Upper lobe of left lung (tissue), 6 donors: ENCODE data around the gene RYR1. TPM values are rescaled to one million over a fixed set of nuclear protein-coding genes. Genes with fewer than 3 reads are reported as not detected.
A peak's percentile ranks its signal among the peaks of the same experiment; 100 is the strongest.

Experiments used
- ATAC-seq, 2 donors: fragments of 200-7000 bp; cut with Tn5 transposase; one replicate each; pipeline ENCODE4 v1.9.1; 2022; ENCODE audit warnings: mild to moderate bottlenecking in 2 of 2, moderate library complexity in 2 of 2; ENCODE audit not compliant: low FRiP score in 2 of 2
- DNase-seq, 2 donors: peaks; one replicate each; pipeline ENCODE4 v3.0.0-alpha.2; 2019 to 2020
- H3K27ac ChIP-seq, 4 donors: fragments of 200-600 bp; sonication (generic); one replicate each; pipeline ENCODE4 v1.5.1; 2016 to 2019
- H3K27me3 ChIP-seq, 4 donors: fragments of 200-600 bp; sonication (generic); one replicate each; pipeline ENCODE4 v1.5.1; 2017 to 2019
- H3K36me3 ChIP-seq, 4 donors: fragments of 200-600 bp; sonication (generic); one replicate each; pipeline ENCODE4 v1.5.1; 2016 to 2019
- H3K4me1 ChIP-seq, 4 donors: fragments of 200-600 bp; sonication (generic); one replicate each; pipeline ENCODE4 v1.5.1; 2018 to 2019
- H3K4me3 ChIP-seq, 4 donors: fragments of 200-600 bp; sonication (generic); one replicate each; pipeline ENCODE4 v1.5.1; 2017 to 2019; ENCODE audit warnings: mild to moderate bottlenecking in 2 of 4, moderate library complexity in 1 of 4
- H3K9me3 ChIP-seq, 4 donors: fragments of 200-600 bp; sonication (generic); one replicate each; pipeline ENCODE4 v1.5.1; 2018 to 2019
- EP300 ChIP-seq, 4 donors: sonication (generic); formaldehyde crosslinking; IDR thresholded peaks; one replicate each; pipeline ENCODE4 v1.5.1; 2017; ENCODE audit warnings: antibody characterized with exemption in 4 of 4, control low read depth in 2 of 4
- POLR2A ChIP-seq, 4 donors: fragments of 450-650 bp; IDR thresholded peaks; one replicate each; pipeline ENCODE4 v1.5.1; 2016 to 2017; ENCODE audit warnings: antibody characterized with exemption in 4 of 4, mild to moderate bottlenecking in 2 of 4
- POLR2AphosphoS5 ChIP-seq, 2 donors: sonication (generic); formaldehyde crosslinking; IDR thresholded peaks; one replicate each; pipeline ENCODE4 v1.5.1; 2017; ENCODE audit warnings: antibody characterized with exemption in 2 of 2
- WGBS, 2 donors: methylation state at CpG; one replicate each; pipeline ENCODE4 v1.1.5; 2017 to 2018; 5-methylcytosine and 5-hydroxymethylcytosine counted together
- total RNA-seq, 6 donors: library from RNA; depleted of rRNA in 4 of 6; stranded (reverse); fragments of >200 nt in 4 of 6; gene quantifications; one replicate each; pipeline versions ENCODE4 v1.1.0 to v1.2.1, GENCODE V29; 2016 to 2021
- TF ChIP-seq, protein P1 (sequence below), 6 experiments: fragments of 450-650 bp in 4 of 6; fragments of 200-600 bp in 2 of 6; sonication (generic) in 2 of 6; IDR thresholded peaks; one replicate each; pipeline ENCODE4 v1.5.1; 2016 to 2019; ENCODE audit warnings: antibody characterized with exemption in 6 of 6
- donor health status: DM: no; HTN: no; CAD: no; lungs with moderate emphysema.
- donor health status: DM: no; HTN: yes; CAD: no; lungs with severe emphysema.

Gene RYR1
- total RNA-seq, 6 donors from 2014 or later: 1.1 to 22.0 (median 5.5) TPM

DNA sequence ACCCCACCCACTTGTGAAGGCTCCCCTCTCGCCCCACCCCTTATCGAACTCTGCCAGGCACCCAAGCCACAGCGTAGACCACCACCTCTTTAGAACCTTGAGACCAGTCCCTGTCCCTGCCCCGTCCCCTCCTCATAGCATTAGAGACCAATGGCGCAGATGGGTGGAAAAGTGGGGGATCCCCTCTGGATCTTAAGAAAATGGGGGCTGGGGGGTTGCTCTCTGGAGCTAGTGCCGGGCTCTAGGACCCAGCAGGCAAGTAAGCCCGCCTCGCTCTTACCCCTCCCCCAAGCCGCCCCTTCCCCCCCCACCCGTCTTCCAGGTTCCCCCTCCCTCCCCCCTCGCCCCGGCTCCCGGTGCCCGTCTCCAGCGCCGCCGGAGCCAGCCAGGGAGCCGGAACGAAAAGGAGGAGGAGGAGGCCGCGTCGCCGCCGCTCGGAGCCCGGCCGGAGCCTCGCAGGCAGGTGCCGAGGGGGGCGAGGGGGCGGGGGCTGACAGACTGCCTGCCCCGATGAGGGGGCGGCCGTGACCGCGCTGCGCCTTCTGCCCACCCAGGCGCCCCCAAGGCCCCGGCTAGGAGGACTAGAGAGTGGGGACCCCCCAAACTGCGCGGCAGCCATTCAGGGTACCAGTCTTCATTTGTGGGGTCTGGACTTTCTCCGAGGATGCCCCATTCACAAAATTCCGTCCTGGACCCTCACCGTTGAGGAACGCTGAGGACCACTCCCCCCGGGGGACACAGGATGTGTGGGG is 45.0 kb upstream of the RYR1 start, which contains the start of gene SPRED3:
Gene SPRED3 (plus strand): TSS at position 349 of the 752 bp plus-strand sequence. CDS start 1,606 bp downstream, outside the sequence.
- Histone ChIP-seq H3K9me3 (no peaks in the 10 kb centered on the region), H3K4me3 (peak within 1 kb of the TSS; percentile 53 to 65 (median 58)), H3K36me3 (peaks cover 2 to 20% (median 12%) of the 10 kb centered on the region in 4 donors), H3K27me3 (peaks cover 0 to 18% (median 3%) of the 10 kb centered on the region in 4 donors), H3K27ac (peak within 1 kb of the TSS; percentile 51 to 82 (median 68)), H3K4me1 (peaks cover 33 to 44% (median 38%) of the 10 kb centered on the region in 4 donors)
- peak; percentile 40 to 88 for DNase-seq
- no peak for TF ChIP-seq POLR2A (IDR thresholded peaks at IDR 0.05)
- no peak for ATAC-seq
- 0 to 4% methylated on average over 9 to 32 of the region's 46 CpGs for WGBS, 2 donors

GRCh38 chr19:38389101-38389925 is 44.2 kb upstream of the RYR1 start:
- DNase-seq: no peak
- Histone ChIP-seq H3K27ac (peak overlapping the region in 2 of 4 donors; percentile 52 to 82), H3K4me1 (peaks cover 33 to 45% (median 38%) of the 10 kb centered on the region in 4 donors), H3K27me3 (peaks cover 0 to 20% (median 3%) of the 10 kb centered on the region in 4 donors), H3K4me3 (peak overlapping the region in 3 of 4 donors; percentile 54 to 65 (median 62)), H3K36me3 (peaks cover 0 to 12% (median 4%) of the 10 kb centered on the region in 4 donors), H3K9me3 (no peaks in the 10 kb centered on the region)
- no peak for ATAC-seq
- TF ChIP-seq EP300 (IDR thresholded peaks at IDR 0.05) (no peak), POLR2A (IDR thresholded peaks at IDR 0.05) (no peak), POLR2AphosphoS5 (IDR thresholded peaks at IDR 0.05) (no peak)
- TF ChIP-seq, protein P1, sequence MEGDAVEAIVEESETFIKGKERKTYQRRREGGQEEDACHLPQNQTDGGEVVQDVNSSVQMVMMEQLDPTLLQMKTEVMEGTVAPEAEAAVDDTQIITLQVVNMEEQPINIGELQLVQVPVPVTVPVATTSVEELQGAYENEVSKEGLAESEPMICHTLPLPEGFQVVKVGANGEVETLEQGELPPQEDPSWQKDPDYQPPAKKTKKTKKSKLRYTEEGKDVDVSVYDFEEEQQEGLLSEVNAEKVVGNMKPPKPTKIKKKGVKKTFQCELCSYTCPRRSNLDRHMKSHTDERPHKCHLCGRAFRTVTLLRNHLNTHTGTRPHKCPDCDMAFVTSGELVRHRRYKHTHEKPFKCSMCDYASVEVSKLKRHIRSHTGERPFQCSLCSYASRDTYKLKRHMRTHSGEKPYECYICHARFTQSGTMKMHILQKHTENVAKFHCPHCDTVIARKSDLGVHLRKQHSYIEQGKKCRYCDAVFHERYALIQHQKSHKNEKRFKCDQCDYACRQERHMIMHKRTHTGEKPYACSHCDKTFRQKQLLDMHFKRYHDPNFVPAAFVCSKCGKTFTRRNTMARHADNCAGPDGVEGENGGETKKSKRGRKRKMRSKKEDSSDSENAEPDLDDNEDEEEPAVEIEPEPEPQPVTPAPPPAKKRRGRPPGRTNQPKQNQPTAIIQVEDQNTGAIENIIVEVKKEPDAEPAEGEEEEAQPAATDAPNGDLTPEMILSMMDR (IDR thresholded peaks at IDR 0.05): no peak
- 10 to 12% methylated on average over 14 to 25 of the region's 28 CpGs for WGBS, 2 donors

GRCh38 chr19:38389957-38390924 is 43.2 kb upstream of the RYR1 start:
- Histone ChIP-seq H3K4me3 (no peak overlapping the region), H3K27ac (no peak overlapping the region), H3K36me3 (peaks cover 0 to 4% (median 2%) of the 10 kb centered on the region in 4 donors), H3K4me1 (peaks cover 33 to 54% (median 38%) of the 10 kb centered on the region in 4 donors), H3K9me3 (no peaks in the 10 kb centered on the region), H3K27me3 (peaks cover 0 to 25% (median 4%) of the 10 kb centered on the region in 4 donors)
- DNase-seq: no peak
- 41 to 42% methylated on average over 19 to 20 of the region's 22 CpGs for WGBS, 2 donors
- TF ChIP-seq, protein P1 (IDR thresholded peaks at IDR 0.05): no peak
- TF ChIP-seq POLR2AphosphoS5 (IDR thresholded peaks at IDR 0.05): no peak
- ATAC-seq: no peak

GRCh38 chr19:38391911-38392464 is 41.5 kb upstream of the RYR1 start:
- DNase-seq: no peak
- 41 to 60% methylated on average over 6 to 8 of the region's 8 CpGs for WGBS, 2 donors
- no peaks in the 10 kb centered on the region for H3K9me3 ChIP-seq
- no peak for ATAC-seq
- TF ChIP-seq EP300 (IDR thresholded peaks at IDR 0.05) (no peak), POLR2AphosphoS5 (IDR thresholded peaks at IDR 0.05) (no peak), POLR2A (IDR thresholded peaks at IDR 0.05) (no peak)
- TF ChIP-seq, protein P1 (IDR thresholded peaks at IDR 0.05): no peak
- H3K27me3 ChIP-seq: peaks cover 0 to 39% (median 11%) of the 10 kb centered on the region in 4 donors
- H3K4me1 ChIP-seq: peaks cover 22 to 47% (median 26%) of the 10 kb centered on the region in 4 donors
- H3K36me3 ChIP-seq: no peaks in the 10 kb centered on the region
- no peak overlapping the region for H3K4me3 ChIP-seq
- no peak overlapping the region for H3K27ac ChIP-seq
